ENCODE results near the gene PLA2G4E.

Gene PLA2G4E

DNA sequence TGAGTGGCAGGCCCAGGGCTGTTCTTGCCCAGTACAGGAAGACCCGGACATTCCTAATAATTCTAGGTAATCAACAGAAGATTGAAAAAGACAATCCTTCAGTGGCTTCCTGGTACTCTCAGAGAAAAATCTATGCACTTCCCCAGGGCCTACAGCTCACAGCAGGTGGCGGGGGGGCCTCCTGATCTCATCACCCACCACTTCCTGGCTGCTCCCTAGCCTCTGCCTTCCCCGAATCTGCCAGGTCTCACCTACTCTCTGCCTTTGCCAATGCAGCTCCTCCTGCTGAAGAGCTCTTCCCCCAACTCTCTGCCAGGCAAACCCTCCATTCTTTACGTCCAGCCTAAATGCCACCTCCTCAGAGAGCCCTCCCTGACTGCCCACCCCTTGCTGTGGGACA, 86.0 kb downstream of the PLA2G4E start:
- no peak for DNase-seq (ENCODE audit: low spot score)

GRCh38 chr15:41933771-41934170, 87.1 kb downstream of the PLA2G4E start:
- no peak for DNase-seq (ENCODE audit: low spot score)

- DNase-seq (ENCODE audit: low spot score), result no peak
These were observed 87.5 kb downstream of the PLA2G4E start for GRCh38 chr15:41933326-41933725.

DNA sequence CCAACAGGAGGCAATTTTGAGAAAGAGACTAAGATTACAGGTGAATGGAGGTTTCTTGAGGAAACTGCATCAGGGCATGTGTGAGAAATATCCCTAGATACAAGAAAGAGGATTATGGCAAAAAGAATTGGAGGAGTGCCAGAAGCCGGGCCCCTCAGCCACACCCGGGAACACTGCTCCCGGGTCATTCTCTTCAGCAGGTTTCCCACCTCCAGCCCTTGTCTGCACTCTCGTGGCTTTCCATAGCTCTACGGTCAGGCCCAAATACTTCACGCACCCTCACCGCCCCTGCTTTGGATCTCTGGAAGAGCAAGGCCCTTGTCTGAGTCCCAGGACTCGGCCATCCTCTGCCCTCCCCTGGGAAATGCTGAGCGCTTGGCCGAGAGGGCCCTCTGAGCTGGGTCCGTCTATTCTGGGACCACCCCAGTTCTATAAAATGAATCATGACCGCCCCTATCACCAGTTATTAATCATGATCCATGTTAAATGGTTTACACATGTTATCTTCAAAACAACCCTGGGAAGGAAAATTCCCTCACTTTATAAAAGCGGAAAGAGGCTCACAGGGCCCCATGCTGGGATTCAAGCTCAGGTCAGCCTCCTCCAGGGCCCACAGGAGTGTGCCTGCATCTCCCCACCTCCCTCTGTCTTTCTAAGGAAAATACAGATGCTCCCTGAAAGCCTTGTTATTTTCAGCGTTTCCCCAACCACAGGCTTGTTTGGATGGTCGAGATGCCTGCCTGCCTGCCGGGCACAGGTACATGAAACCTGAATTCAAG, 88.1 kb downstream of the PLA2G4E start:
- DNase-seq (ENCODE audit: low spot score), result no peak

DNA sequence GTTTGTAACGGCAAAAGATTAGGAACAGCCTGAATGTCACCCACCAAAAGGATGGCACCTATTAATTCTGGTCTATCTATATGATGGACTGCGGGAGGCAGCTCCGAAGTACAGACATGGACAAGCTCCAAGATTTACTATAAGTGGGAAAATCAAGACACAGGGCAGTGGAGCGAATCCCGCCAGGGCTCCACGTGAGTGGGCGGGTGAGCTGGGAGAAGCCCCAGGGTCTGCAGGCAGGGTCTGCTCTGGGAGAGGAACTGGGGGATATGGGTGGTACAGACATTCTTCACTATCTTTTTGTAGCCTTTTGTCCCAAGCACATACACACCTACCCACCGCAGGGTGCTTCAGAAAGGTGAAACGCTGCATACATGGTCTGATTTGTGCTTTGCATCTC, 88.7 kb downstream of the PLA2G4E start:
- DNase-seq (ENCODE audit: low spot score), result no peak

All from ecto neural progenitor cell (in vitro differentiated cells).